CD4-positive, alpha-beta T cell (primary cell): ENCODE results near the gene SULT1A2. TPM values are rescaled to one million over a fixed set of nuclear protein-coding genes. Genes with fewer than 3 reads are reported as not detected.
A peak's percentile ranks its signal among the peaks of the same experiment; 100 is the strongest.

Source experiments
- ATAC-seq: fragments of 200-7000 bp; cut with Tn5 transposase; one replicate; pipeline ENCODE4 v1.10.0; 2022; ENCODE audit warnings: mild to moderate bottlenecking; ENCODE audit not compliant: poor library complexity
- CTCF ChIA-PET: fragments of 350-600 bp; sonication (Branson Sonifier 250); formaldehyde crosslinking; loops from one replicate; lab custom pipeline; 2021; ENCODE audit warnings: antibody characterized with exemption, inconsistent platforms; lab: Charles Lee
- POLR2A ChIA-PET: fragments of 350-600 bp; sonication (Branson Sonifier 250); formaldehyde crosslinking; loops from one replicate; lab custom pipeline; 2021; ENCODE audit warnings: antibody characterized with exemption, inconsistent platforms; lab: Charles Lee
- DNase-seq, 14 experiments: peaks; one replicate each; pipeline ENCODE4 v3.0.0-alpha.2; 2013 to 2020; ENCODE audit warnings: mixed read lengths in 2 of 14
- H3K27ac ChIP-seq, 2 donors: one replicate each; pipeline versions ENCODE4 v1.5.1 to v1.7.0; 2013; ENCODE audit warnings: low read length in 2 of 2, low read depth in 1 of 2, mild to moderate bottlenecking in 1 of 2
- H3K27me3 ChIP-seq, 2 experiments: 1 replicate in 1 of 2; 2 replicates in 1 of 2; pipeline versions ENCODE4 v1.6.1 to v1.7.0; 2013; ENCODE audit warnings: low read length in 2 of 2, control low read depth in 1 of 2, mild to moderate bottlenecking in 1 of 2, moderate library complexity in 1 of 2; ENCODE audit not compliant: insufficient read depth in 2 of 2, control insufficient read depth in 1 of 2
- H3K36me3 ChIP-seq: one replicate; pipeline ENCODE4 v1.6.1; 2013; ENCODE audit warnings: low read length, control low read depth; ENCODE audit not compliant: insufficient read depth
- H3K4me1 ChIP-seq: one replicate; pipeline ENCODE4 v1.6.1; 2013; ENCODE audit warnings: low read length, control low read depth; ENCODE audit not compliant: insufficient read depth
- H3K4me3 ChIP-seq: one replicate; pipeline ENCODE4 v1.5.1; 2013; ENCODE audit warnings: mild to moderate bottlenecking, low read length, moderate library complexity
- H3K9me3 ChIP-seq, 2 experiments: 1 replicate in 1 of 2; 2 replicates in 1 of 2; pipeline versions ENCODE4 v1.6.1 to v1.7.0; 2013; ENCODE audit warnings: low read length in 2 of 2, mild to moderate bottlenecking in 2 of 2, control low read depth in 1 of 2, moderate library complexity in 1 of 2; ENCODE audit not compliant: control insufficient read depth in 1 of 2, insufficient read depth in 1 of 2
- H3K27ac Mint-ChIP-seq: one replicate; pipeline ENCODE4 v1.8.0; 2020; ENCODE audit warnings: mixed read lengths
- H3K27me3 Mint-ChIP-seq: one replicate; pipeline ENCODE4 v1.8.0; 2021; ENCODE audit warnings: mixed read lengths
- H3K36me3 Mint-ChIP-seq: one replicate; pipeline ENCODE4 v1.8.0; 2021; ENCODE audit warnings: low read depth, mixed read lengths
- H3K4me1 Mint-ChIP-seq: one replicate; pipeline ENCODE4 v1.8.0; 2021; ENCODE audit warnings: low read depth, mixed read lengths
- H3K4me3 Mint-ChIP-seq: one replicate; pipeline ENCODE4 v1.8.0; 2020; ENCODE audit warnings: mild to moderate bottlenecking, mixed read lengths
- H3K9me3 Mint-ChIP-seq: one replicate; pipeline ENCODE4 v1.8.0; 2020; ENCODE audit warnings: mixed read lengths
- CTCF ChIP-seq: fragments of 200-600 bp; IDR thresholded peaks from one replicate; pipeline ENCODE4 v1.8.0; 2022; ENCODE audit warnings: antibody characterized with exemption, mild to moderate bottlenecking
- intact Hi-C, 2 experiments: fragments of 100-400 bp; cut with DNase I in 1 of 2; cut with micrococcal nuclease in 1 of 2; formaldehyde crosslinking; loops; one replicate each; pipeline versions ENCODE4 v1.15.1 to v1.9.0; 2023 to 2025; cut with DNase I, micrococcal nuclease
- total RNA-seq, 174 experiments: library from RNA in 2 of 174; stranded (reverse) in 2 of 174; gene quantifications; one replicate each; pipeline ENCODE4 v1.2.3 and lab custom pipeline; 2021 to 2026

SULT1A2 gene
- total RNA-seq, 2 experiments from 2014 or later = 0.19 to 0.45 TPM

GRCh38 chr16:28558456-28558855 is 38.4 kb downstream of the SULT1A2 start:
- no peak overlapping the region for H3K27ac ChIP-seq
- ATAC-seq = no peak
- CTCF ChIA-PET = no interaction called here

GRCh38 chr16:28556914-28557320 is 39.9 kb downstream of the SULT1A2 start:
- Histone ChIP-seq H3K9me3 (no peaks in the 10 kb centered on the region), H3K36me3 (peaks cover 27% of the 10 kb centered on the region), H3K4me1 (peaks cover 47% of the 10 kb centered on the region), H3K27me3 (no peaks in the 10 kb centered on the region), H3K27ac (no peak overlapping the region), H3K4me3 (no peak overlapping the region)
- peaks cover 52% of the 10 kb centered on the region for H3K36me3 Mint-ChIP-seq
- peak overlapping the region; percentile 42 for H3K4me3 Mint-ChIP-seq
- intact Hi-C loops = loop anchor here in 1 of 2 experiments (10.0 kb wide), 3 partner anchors 58 to 342 kb away; partner anchors contain the start of genes SULT1A1, TUFM and XPO6
- H3K4me1 Mint-ChIP-seq = peaks cover 44% of the 10 kb centered on the region
- H3K9me3 Mint-ChIP-seq = no peaks in the 10 kb centered on the region
- CTCF ChIA-PET = no interaction called here
- H3K27me3 Mint-ChIP-seq = no peaks in the 10 kb centered on the region
- peak overlapping the region; percentile 15 for H3K27ac Mint-ChIP-seq
- POLR2A ChIA-PET = interaction anchor here (1.2 to 1.5 kb wide), 2 partner anchors 63 to 69 kb away, joined by 3 to 6 read pairs; partner anchors contain the start of gene APOBR
- no peak for TF ChIP-seq CTCF
- no peak for ATAC-seq
- no peak for DNase-seq

More at GRCh38 chr16:28558456-28558855, 38.4 kb downstream of the SULT1A2 start:
- Mint-ChIP-seq H3K27me3 (no peaks in the 10 kb centered on the region), H3K27ac (no peak overlapping the region), H3K4me1 (peaks cover 56% of the 10 kb centered on the region), H3K9me3 (no peaks in the 10 kb centered on the region), H3K36me3 (peaks cover 58% of the 10 kb centered on the region), H3K4me3 (no peak overlapping the region)
- Histone ChIP-seq H3K4me3 (no peak overlapping the region), H3K36me3 (peaks cover 27% of the 10 kb centered on the region), H3K4me1 (peaks cover 45% of the 10 kb centered on the region), H3K9me3 (no peaks in the 10 kb centered on the region), H3K27me3 (no peaks in the 10 kb centered on the region)
- no peak for DNase-seq
- POLR2A ChIA-PET = no interaction called here
- no peak for TF ChIP-seq CTCF
- intact Hi-C loops = loop anchor here in 1 of 2 experiments (10.0 kb wide), 3 partner anchors 56 to 344 kb away; partner anchors contain the start of genes SULT1A1, TUFM and XPO6

GRCh38 chr16:28555561-28555960 is 41.3 kb downstream of the SULT1A2 start:
- peaks cover 38% of the 10 kb centered on the region for H3K4me1 Mint-ChIP-seq
- no peaks in the 10 kb centered on the region for H3K27me3 Mint-ChIP-seq
- TF ChIP-seq CTCF = no peak
- ChIA-PET CTCF (no interaction called here), POLR2A (interaction anchor here (2.7 kb wide), 1 partner anchor 63 kb away, joined by 29 read pairs; the partner anchor contains the start of genes APOBR and CLN3)
- intact Hi-C loops = loop anchor here in 1 of 2 experiments (10.0 kb wide), 3 partner anchors 59 to 341 kb away; partner anchors contain the start of genes SULT1A1, TUFM and XPO6
- Histone ChIP-seq H3K9me3 (no peaks in the 10 kb centered on the region), H3K4me1 (peaks cover 45% of the 10 kb centered on the region), H3K27ac (no peak overlapping the region), H3K27me3 (no peaks in the 10 kb centered on the region), H3K4me3 (no peak overlapping the region), H3K36me3 (peaks cover 27% of the 10 kb centered on the region)
- peak overlapping the region; percentile 97 for H3K27ac Mint-ChIP-seq
- peak in 1 of 14 experiments; percentile 20 for DNase-seq
- no peaks in the 10 kb centered on the region for H3K9me3 Mint-ChIP-seq
- H3K4me3 Mint-ChIP-seq = peak overlapping the region; percentile 72
- H3K36me3 Mint-ChIP-seq = peaks cover 46% of the 10 kb centered on the region
- ATAC-seq = no peak
